Mononuclear cell (primary cell): ENCODE results near the gene ARL14EPL. TPM values are rescaled to one million over a fixed set of nuclear protein-coding genes. Genes with fewer than 3 reads are reported as not detected.

Experiments used
- H3K27me3 ChIP-seq: 2 replicates; pipeline ENCODE4 v1.6.0; 2011; ENCODE audit warnings: low read length, control low read depth; ENCODE audit not compliant: insufficient read depth
- H3K4me1 ChIP-seq: 2 replicates; pipeline ENCODE4 v1.5.1; 2011; ENCODE audit warnings: mild to moderate bottlenecking, low read length, control low read depth; ENCODE audit not compliant: insufficient read depth
- H3K4me3 ChIP-seq: 2 replicates; pipeline ENCODE4 v1.5.1; 2011; ENCODE audit warnings: mild to moderate bottlenecking, low read length, moderate library complexity
- H3K9me3 ChIP-seq: 2 replicates; pipeline ENCODE4 v1.5.1; 2011; ENCODE audit warnings: low read depth, mild to moderate bottlenecking, control low read depth, low read length
- total RNA-seq: library from RNA; depleted of rRNA; stranded (reverse); fragments of >200 nt; gene quantifications from one replicate; pipeline ENCODE4 v1.2.3, GENCODE V29; 2012

The ARL14EPL gene
- not detected for total RNA-seq

DNA sequence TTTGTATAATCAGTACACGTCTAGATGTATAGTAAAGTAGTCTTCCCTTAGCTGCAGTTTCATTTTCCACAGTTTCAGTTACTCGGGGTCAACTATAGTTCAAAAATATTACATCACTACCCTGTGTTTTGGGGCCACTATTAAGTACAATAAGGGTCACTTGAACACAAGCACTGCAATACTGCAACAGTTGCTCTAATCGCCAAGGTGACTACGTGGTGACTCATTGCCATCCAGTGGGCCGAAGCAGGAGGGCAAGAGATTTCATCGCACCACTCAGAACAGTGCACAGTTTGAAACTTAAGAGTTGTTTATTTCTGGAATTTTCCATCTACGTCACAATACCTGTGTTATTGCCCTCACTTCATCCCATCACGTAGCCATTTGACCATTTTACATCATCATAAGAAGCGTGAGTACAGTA, at the start of gene ARL14EPL:
Gene ARL14EPL (plus strand): TSS at position 379 of the 424 bp plus-strand sequence. CDS start 18,994 bp downstream, outside the sequence.
- no peaks in the 10 kb centered on the region for H3K9me3 ChIP-seq
- H3K27me3 ChIP-seq = no peaks in the 10 kb centered on the region
- peaks cover 3% of the 10 kb centered on the region for H3K4me1 ChIP-seq
- H3K4me3 ChIP-seq = no peak within 1 kb of the TSS

DNA sequence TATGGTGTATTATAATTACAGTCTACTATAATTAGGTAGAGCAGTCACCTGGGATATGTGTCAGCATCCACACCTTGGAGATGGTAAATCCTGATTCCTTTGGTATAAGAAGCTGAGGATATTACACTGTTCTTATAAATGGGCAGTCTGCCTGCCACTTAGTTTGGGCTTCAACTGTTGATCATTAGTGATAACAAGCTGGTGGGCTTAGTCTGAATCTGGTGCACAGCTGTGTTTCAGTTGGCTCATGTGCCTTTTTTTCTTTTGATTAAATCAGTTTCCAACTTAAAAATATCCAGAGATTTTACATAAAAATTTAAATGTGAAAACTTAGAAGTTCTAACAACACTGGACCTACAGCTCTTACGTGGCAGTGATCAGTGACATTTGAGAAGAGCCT, 48.8 kb upstream of the ARL14EPL start:
- Histone ChIP-seq H3K4me3 (no peak overlapping the region), H3K4me1 (no peaks in the 10 kb centered on the region), H3K9me3 (no peaks in the 10 kb centered on the region), H3K27me3 (no peaks in the 10 kb centered on the region)

DNA sequence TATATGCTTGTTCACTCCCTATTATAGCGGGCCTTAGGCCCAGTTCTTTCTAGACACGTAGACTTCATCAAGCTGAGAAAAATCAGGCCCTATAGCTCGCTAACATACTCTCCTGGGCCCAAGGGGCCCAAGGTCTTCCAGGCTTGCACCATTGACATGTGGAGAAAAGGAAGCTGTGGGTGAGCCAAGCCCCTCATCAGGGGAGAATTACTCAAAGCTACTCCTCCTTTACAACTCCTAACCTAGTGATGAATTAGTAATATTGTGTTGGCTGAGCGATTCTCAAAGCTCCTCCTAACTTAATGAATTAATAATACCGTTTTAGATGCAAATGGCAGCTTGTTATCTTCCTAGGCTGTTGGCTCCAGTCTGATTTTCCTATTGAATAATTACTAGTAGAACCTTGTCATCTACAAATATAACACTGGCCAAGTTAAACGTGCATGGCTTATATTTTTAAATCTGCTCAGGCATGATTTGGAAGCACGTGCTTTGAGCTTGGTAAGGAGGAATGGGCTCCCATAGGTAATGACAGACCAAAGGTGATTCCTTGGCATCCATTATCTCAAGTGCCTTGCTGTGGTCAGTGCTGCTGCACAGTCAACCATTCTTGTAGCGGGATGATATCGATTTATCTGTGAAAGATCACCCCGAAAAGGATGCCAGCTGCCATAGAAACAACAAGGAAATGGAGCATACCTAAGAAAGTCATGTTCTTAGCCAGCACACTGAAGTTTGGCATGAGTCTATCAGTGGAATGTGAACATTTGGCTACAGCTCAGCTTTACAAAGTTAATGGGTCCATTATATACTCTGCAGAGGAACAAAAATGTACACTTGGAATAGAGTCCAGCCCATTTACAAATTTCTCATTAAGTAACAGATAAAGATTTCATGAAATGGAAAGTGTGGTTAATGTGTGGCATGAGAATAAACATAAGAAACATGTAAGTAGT, 46.2 kb upstream of the ARL14EPL start:
- H3K9me3 ChIP-seq = no peaks in the 10 kb centered on the region
- H3K27me3 ChIP-seq = peaks cover 4% of the 10 kb centered on the region
- no peak overlapping the region for H3K4me3 ChIP-seq
- H3K4me1 ChIP-seq = no peaks in the 10 kb centered on the region

DNA sequence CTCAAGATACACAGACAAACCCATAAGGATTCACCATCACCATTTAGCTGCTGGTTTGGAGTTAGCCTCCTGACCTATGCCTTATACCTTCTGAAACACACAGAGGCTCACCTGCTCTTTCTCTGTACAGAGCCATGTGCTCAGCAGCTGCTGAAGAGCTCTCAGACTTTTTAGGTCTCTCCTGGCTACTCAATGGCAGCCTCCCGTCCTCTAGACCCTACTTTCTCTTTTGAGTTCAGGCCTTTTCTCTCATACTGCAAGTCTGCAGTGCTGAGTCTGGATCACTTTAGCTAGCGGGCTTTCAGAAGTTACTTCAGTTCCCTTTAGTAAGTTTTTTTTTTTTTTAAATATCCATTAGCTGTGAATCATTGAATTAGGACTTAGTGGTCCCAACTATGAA, 44.3 kb upstream of the ARL14EPL start:
- Histone ChIP-seq H3K4me1 (no peaks in the 10 kb centered on the region), H3K9me3 (no peaks in the 10 kb centered on the region)

DNA sequence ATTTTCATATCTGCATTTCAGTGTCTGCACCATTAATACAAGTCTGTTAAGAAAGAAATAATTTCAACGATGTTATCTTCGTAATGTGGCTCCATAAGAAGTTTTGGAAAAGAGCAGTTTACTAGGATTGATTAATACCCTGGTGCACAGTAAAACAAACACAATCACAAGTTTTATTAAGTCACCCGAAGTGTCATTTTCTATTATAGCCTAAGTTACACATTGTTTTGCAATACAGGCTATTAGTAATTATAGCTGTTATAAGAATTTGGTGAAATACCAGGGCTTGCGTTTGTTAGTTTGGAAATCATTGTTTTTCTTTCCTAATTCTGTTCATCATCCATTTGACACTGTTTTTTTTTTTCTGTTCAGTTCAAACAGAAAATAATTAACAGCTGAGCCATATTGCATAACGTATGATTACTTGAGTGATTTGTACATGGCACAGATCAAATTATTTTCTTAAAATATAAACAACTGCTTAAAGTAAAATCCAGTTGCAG, 39.4 kb upstream of the ARL14EPL start:
- H3K4me3 ChIP-seq = no peak overlapping the region
- no peaks in the 10 kb centered on the region for H3K9me3 ChIP-seq
- no peaks in the 10 kb centered on the region for H3K4me1 ChIP-seq
- peaks cover 4% of the 10 kb centered on the region for H3K27me3 ChIP-seq

More for the DNA sequence above, 44.3 kb upstream of the ARL14EPL start:
- Histone ChIP-seq H3K4me3 (no peak overlapping the region), H3K27me3 (peaks cover 4% of the 10 kb centered on the region)

DNA sequence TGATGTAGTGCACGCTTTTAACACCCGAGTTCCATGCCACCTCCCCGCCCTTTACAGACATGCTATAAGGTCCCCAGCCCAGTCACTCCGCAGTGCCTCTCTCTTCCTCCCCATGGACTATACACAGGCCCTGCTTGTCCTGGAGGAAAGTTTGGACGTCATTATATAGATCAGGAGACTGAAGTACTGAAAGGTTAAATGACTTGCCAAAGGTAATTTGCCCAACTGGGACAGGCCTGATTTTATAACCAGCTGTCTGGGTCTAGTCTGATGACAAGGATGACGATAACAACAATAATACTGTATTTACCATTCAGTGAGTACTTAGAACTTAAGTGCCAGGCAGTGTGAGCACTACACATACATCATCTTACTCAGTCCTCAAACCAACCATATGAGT, 36.9 kb upstream of the ARL14EPL start:
- no peaks in the 10 kb centered on the region for H3K4me1 ChIP-seq
- no peaks in the 10 kb centered on the region for H3K9me3 ChIP-seq
- no peak overlapping the region for H3K4me3 ChIP-seq

DNA sequence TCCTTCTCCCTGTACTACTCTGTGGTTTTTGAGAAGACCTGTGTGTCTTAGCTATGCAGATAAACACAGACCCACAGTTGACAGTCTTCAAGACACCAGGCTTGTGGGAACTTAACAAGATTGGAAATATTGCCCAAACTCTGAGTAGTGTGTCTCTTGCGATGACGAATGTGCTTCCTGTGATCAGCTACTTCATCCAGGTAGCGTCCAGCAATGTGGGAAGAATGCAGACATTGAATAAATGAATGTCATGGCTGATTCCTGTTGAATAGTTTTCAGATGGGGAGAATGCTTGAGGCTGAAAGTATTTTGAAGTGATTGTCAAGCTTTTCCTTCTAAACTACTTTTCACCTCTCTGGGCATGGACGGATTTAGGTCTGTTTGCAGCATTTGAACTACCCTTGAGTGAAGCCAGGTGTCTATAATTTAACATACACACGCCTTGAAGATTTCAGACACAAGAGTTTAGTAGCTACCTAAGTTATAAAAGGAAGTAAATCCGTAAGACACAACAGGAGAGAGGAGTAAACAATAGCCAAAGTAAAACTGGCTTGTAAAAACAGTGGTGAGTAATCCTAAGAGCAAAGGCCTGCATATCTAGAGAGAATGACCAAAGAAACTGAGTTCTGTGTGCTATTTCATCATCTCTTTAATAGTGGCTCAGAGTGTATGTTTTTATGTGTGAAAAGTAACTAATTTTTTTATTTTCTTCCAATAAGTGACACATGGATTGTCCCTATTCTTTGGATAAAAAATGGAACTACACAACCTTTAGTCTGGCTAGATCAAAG, 30.0 kb upstream of the ARL14EPL start:
- Histone ChIP-seq H3K4me1 (no peaks in the 10 kb centered on the region), H3K9me3 (no peaks in the 10 kb centered on the region), H3K27me3 (no peaks in the 10 kb centered on the region), H3K4me3 (no peak overlapping the region)

More for the DNA sequence above, 36.9 kb upstream of the ARL14EPL start:
- peaks cover 4% of the 10 kb centered on the region for H3K27me3 ChIP-seq

DNA sequence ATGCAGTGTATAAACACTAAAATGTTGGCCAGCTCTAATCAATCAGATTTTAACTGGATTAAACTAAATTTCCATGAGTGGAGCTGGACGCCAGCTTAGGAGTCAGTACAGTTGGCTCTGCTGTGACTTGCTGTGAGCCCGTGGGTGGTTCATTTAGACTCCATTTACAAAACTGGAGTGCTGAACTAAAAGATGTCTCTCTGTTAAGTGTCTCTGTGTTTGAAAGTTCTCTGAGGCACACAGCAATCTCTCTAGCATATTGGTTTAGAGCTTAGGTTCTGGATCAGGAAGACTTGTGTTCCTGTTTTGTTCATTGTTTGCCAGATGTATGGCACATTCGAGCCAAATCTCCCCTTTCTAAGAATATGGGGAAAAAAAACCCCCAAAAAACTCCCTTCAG, 28.0 kb upstream of the ARL14EPL start:
- Histone ChIP-seq H3K4me1 (no peaks in the 10 kb centered on the region), H3K27me3 (no peaks in the 10 kb centered on the region), H3K4me3 (no peak overlapping the region), H3K9me3 (no peaks in the 10 kb centered on the region)

DNA sequence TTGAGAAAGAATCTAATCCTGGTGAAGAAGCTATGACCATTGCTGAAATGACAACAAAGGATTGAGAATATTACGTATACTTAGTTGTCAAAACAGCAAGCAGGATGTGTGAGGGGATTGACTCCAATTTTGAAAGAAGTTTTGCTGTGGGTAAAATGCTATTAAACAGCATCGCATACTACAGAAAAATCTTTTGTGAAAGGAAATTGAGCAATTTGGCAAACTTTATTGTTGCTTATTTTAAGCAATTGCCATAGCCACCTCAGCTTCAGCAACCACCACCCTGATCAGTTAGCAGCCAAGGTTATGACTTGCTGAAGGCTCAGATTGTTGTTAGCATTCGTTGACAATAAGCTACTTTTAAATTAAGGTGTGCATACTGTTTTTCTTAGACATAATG, 22.5 kb upstream of the ARL14EPL start:
- Histone ChIP-seq H3K4me3 (no peak overlapping the region), H3K9me3 (no peaks in the 10 kb centered on the region), H3K27me3 (peaks cover 3% of the 10 kb centered on the region), H3K4me1 (no peaks in the 10 kb centered on the region)

DNA sequence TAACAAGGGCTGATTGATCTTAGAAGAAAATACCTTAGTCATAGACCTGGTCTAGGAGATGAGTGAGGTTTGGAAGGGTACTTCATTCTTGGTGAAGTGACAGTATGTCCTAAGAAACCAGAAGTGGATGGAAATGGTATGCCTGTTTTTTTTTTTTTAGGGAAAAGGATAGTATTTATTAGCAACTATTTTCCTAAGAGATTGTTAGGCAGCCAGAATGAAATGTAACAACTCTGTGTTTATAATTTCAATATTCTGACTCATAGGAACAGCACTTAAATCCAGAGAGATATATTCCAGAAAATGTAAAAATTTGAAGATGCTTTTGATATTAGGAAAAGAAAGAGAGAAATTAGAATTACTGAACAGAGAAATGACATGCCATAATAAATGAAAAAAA, 21.2 kb upstream of the ARL14EPL start:
- Histone ChIP-seq H3K9me3 (no peaks in the 10 kb centered on the region), H3K4me1 (no peaks in the 10 kb centered on the region), H3K27me3 (peaks cover 3% of the 10 kb centered on the region), H3K4me3 (no peak overlapping the region)

DNA sequence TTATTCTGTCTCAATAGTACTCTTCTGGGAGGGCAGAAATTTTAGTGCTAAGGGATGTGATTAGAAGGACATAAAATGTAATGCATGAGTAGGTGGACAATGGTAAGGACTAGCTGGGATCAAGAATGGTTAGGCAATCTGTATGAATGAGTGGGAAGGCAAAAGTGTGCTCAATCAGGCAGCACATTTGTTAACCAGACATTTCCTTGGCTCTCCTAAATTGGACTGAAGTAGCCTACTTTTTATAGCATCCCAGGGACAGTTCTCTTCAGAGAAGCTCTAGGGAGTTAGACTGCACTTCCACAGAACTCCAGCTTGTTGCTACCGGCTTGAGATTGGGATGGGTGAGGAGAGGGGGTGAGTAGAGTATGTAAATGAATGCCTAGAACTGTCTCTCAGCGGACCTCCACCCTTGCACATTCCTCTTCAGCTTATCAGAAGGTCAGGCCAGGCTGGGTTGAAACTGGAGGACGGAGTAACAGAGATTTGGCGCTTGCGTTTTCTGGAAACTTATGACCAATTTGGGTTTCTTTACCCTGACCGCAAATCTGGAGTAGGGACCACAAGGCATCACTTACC, 19.0 kb upstream of the ARL14EPL start:
- no peaks in the 10 kb centered on the region for H3K9me3 ChIP-seq
- peaks cover 3% of the 10 kb centered on the region for H3K27me3 ChIP-seq
- no peak overlapping the region for H3K4me3 ChIP-seq
- no peaks in the 10 kb centered on the region for H3K4me1 ChIP-seq

DNA sequence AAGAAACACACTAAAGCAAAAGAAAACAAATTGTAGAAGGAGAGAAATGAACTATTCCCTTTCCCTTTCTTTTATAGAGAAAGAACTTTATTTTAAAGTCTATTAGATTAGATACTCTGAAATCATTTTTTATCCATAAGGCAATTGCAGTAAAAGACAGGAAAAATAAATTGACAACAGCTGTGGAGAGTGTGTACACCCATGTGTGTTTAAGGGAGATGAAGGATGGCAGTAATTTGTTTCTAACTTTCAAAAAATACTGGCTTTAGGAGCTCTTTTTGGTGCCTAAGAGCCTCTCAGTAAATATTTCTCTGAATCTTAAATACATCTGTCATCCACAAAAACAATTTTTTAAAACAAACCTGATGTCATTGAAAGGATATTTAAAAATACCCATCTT, 18.3 kb upstream of the ARL14EPL start:
- Histone ChIP-seq H3K27me3 (peaks cover 3% of the 10 kb centered on the region), H3K4me1 (no peaks in the 10 kb centered on the region), H3K4me3 (no peak overlapping the region), H3K9me3 (no peaks in the 10 kb centered on the region)

DNA sequence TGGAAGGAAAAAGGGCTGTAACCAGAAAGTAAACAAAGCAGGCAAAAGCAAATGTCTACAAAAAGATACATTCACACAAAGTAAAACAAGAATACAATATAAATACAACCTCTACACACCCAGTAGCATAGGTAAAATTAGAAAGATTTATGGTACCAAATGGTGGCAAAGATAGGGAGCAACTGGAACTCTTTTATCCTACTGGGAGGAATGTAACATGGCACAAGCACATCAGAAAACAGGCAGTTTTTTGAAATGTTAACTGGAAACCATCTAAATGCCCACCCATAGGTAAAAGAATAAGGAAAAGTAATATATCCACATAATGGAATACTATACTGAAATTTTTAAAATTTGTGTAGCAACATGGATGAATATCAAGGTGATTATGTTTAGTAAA, 8.7 kb upstream of the ARL14EPL start:
- no peak overlapping the region for H3K4me3 ChIP-seq
- H3K4me1 ChIP-seq = no peaks in the 10 kb centered on the region
- H3K27me3 ChIP-seq = no peaks in the 10 kb centered on the region
- no peaks in the 10 kb centered on the region for H3K9me3 ChIP-seq

DNA sequence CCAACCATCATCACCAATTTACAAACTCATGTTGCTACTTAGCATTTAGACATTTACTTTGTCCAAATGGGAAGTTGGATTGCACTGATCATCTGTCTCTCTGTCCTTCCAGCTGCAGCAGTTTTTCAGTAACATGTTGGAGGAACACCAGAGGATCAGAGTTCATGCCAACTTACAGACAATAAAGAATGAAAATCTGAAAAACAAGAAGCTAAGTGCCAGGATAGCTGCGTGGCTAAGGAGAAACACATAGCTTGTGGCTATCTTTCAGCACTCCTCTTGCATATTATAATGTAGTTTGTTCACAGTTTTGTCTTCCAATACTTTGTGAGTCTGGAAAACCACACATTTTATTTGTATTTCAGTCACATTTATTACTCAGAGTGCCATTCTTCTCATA, 6.4 kb upstream of the ARL14EPL start:
- H3K4me3 ChIP-seq = no peak overlapping the region
- no peaks in the 10 kb centered on the region for H3K27me3 ChIP-seq
- no peaks in the 10 kb centered on the region for H3K4me1 ChIP-seq
- H3K9me3 ChIP-seq = no peaks in the 10 kb centered on the region

DNA sequence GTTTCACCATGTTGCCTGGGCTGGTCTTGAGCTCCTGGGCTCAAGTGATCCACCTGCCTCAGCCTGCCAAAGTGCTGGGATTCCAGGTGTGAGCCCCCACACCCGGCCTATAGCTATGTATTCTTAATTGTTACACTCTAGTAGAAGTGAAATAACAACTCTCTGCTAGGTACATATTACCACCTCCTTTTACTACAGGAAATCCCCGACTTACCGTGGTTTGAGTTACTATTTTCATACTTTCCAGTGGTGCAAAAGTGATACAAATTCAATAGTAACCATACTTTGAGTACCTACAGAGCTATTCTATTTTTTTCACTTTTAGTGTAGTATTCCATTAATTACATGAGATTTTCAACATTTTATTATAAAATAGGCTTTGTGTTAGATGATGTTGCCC, 719 bp downstream of the ARL14EPL start:
- Histone ChIP-seq H3K4me1 (peaks cover 6% of the 10 kb centered on the region), H3K9me3 (no peaks in the 10 kb centered on the region), H3K27me3 (no peaks in the 10 kb centered on the region), H3K4me3 (no peak overlapping the region)
